Heart left ventricle (tissue), 16 donors: ENCODE measurements around the gene ASXL1. TPM values are rescaled to one million over a fixed set of nuclear protein-coding genes. Genes with fewer than 3 reads are reported as not detected.

Experiments
- ATAC-seq, 4 donors: fragments of 200-7000 bp; cut with Tn5 transposase; one replicate each; pipeline ENCODE4 v1.9.1; 2020 to 2022; ENCODE audit warnings: moderate library complexity in 4 of 4, mild to moderate bottlenecking in 3 of 4, moderate number of reproducible peaks in 1 of 4
- DNase-seq, 5 donors: peaks; one replicate each; pipeline ENCODE4 v3.0.0-alpha.2; 2020
- H3K27ac ChIP-seq, 12 donors: fragments of 200-600 bp; sonication (generic) in 4 of 12; one replicate each; pipeline versions ENCODE4 v1.5.0 to v1.8.0; 2016 to 2022; ENCODE audit warnings: mild to moderate bottlenecking in 2 of 12
- H3K27me3 ChIP-seq, 9 donors: fragments of 200-600 bp; sonication (generic) in 2 of 9; one replicate each; pipeline versions ENCODE4 v1.5.1 to v1.8.0; 2016 to 2022; ENCODE audit warnings: mild to moderate bottlenecking in 3 of 9
- H3K36me3 ChIP-seq, 9 donors: fragments of 200-600 bp; sonication (generic) in 2 of 9; one replicate each; pipeline versions ENCODE4 v1.5.0 to v1.8.0; 2018 to 2022; ENCODE audit warnings: mild to moderate bottlenecking in 2 of 9
- H3K4me1 ChIP-seq, 12 donors: fragments of 200-600 bp; sonication (generic) in 4 of 12; one replicate each; pipeline versions ENCODE4 v1.5.0 to v1.8.0; 2016 to 2022; ENCODE audit warnings: mild to moderate bottlenecking in 3 of 12
- H3K4me3 ChIP-seq, 12 donors: fragments of 200-600 bp; sonication (generic) in 4 of 12; one replicate each; pipeline versions ENCODE4 v1.5.0 to v1.8.0; 2017 to 2022; ENCODE audit warnings: mild to moderate bottlenecking in 9 of 12, moderate library complexity in 4 of 12
- H3K9me3 ChIP-seq, 12 donors: fragments of 200-600 bp; sonication (generic) in 4 of 12; one replicate each; pipeline versions ENCODE4 v1.5.0 to v1.8.0; 2016 to 2022; ENCODE audit warnings: mild to moderate bottlenecking in 1 of 12
- POLR2A ChIP-seq, 2 donors: fragments of 450-650 bp; IDR thresholded peaks; one replicate each; pipeline ENCODE4 v1.6.1; 2017; ENCODE audit warnings: antibody characterized with exemption in 2 of 2, mild to moderate bottlenecking in 2 of 2, moderate library complexity in 2 of 2
- WGBS, 4 donors: extraction: QIAGEN DNeasy Blood & Tissue Kit in 2 of 4; methylation state at CpG; one replicate each; pipeline versions ENCODE4 v1.1.5 to v1.1.7; 2013 to 2018; 5-methylcytosine and 5-hydroxymethylcytosine counted together
- intact Hi-C, 10 donors: fragments of 100-400 bp; cut with DNase I; formaldehyde crosslinking; loops; one replicate each; pipeline versions ENCODE4 v1.11.1 to v1.14.2; 2022
- polyA plus RNA-seq, 2 donors: library from polyadenylated mRNA; stranded (reverse); fragments of 200-250 nt; gene quantifications; one replicate each; pipeline ENCODE4 v1.2.3, GENCODE V29; 2013
- total RNA-seq, 9 donors: library from RNA; depleted of rRNA in 2 of 9; stranded (reverse); fragments of >200 nt in 2 of 9; fragmentation: NEBNext Ultra II Directional in 3 of 9; extraction: Animal tissue kit (Norgen Biotek cat#: 25700) in 3 of 9; gene quantifications; one replicate each; pipeline versions ENCODE4 v1.1.0 to v1.2.4, GENCODE V29; 2016 to 2023
- TF ChIP-seq, protein P1 (sequence below), 12 donors: fragments of 200-600 bp; sonication (generic) in 4 of 12; IDR thresholded peaks; one replicate each; pipeline versions ENCODE4 v1.5.0 to v1.8.0; 2018 to 2022; ENCODE audit warnings: antibody characterized with exemption in 12 of 12, mild to moderate bottlenecking in 5 of 12
- donor health status: ischemic (EF 13 %, LVEDD 7.1; RV severe dilation, severe dysfunction).
- donor health status: healthy with polysubstance abuse.
- donor health status: DM: no; HTN: yes; CAD: no.
- donor health status: DM: no; HTN: no; CAD: no.
- donor health status: ischemic (EF 25% LVEDD 6.9; RV normal size, moderate dysfunction).
- donor health status: ischemic (EF 25% LVEDD 5.7; RV mildly dilated, moderate dysfunction).
- donor health status: healthy.
- donor health status: DM: yes; HTN: yes; CAD: no.
- donor health status: ischemic (EF 35%, LVEDD 5.7; RV mildly dilated, moderate dysfunction).
- donor health status: nonischemic (EF 11% LVEDD 7.7; RV severe dilation, severe dysfunction).
- donor health status: DM: yes; HTN: yes; CAD: no.
- donor health status: PGD.
- donor health status: ischemic (EF 29% LVEDD 5.4; RV normal size, mild dysfunction).
- donor health status: nonischemic (EF 23%, LVEDD 6.1; RV moderate dilation, normal function).

Gene ASXL1
- total and polyA plus RNA-seq, 11 donors, result 15.1 to 50.1 (median 26.5) TPM

DNA sequence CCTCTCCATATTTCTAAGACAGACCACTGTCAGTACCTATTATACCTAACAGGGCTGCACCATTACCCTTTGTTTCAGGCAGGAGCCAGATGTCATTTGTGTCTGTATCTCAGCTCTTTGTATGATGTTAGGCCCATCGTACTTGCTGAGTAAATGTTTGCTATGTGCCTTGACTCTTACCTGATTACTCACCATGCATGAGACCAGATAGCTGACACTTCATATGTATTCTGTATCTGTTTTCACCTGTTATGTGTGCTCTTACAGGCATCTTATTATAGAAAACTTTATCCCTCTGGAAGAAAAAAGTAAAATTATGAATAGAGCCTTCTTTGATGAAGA lies 31.7 kb upstream of the ASXL1 start:
- ATAC-seq, result no peak
- Histone ChIP-seq H3K27me3 (no peaks in the 10 kb centered on the region), H3K4me3 (no peak overlapping the region), H3K9me3 (no peaks in the 10 kb centered on the region), H3K4me1 (peaks cover 0 to 12% (median 2%) of the 10 kb centered on the region in 12 donors), H3K27ac (no peak overlapping the region), H3K36me3 (peaks cover 0 to 47% (median 34%) of the 10 kb centered on the region in 9 donors)
- intact Hi-C loops, result no loop called here
- TF ChIP-seq POLR2A (IDR thresholded peaks at IDR 0.05), result no peak
- TF ChIP-seq, protein P1, sequence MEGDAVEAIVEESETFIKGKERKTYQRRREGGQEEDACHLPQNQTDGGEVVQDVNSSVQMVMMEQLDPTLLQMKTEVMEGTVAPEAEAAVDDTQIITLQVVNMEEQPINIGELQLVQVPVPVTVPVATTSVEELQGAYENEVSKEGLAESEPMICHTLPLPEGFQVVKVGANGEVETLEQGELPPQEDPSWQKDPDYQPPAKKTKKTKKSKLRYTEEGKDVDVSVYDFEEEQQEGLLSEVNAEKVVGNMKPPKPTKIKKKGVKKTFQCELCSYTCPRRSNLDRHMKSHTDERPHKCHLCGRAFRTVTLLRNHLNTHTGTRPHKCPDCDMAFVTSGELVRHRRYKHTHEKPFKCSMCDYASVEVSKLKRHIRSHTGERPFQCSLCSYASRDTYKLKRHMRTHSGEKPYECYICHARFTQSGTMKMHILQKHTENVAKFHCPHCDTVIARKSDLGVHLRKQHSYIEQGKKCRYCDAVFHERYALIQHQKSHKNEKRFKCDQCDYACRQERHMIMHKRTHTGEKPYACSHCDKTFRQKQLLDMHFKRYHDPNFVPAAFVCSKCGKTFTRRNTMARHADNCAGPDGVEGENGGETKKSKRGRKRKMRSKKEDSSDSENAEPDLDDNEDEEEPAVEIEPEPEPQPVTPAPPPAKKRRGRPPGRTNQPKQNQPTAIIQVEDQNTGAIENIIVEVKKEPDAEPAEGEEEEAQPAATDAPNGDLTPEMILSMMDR (IDR thresholded peaks at IDR 0.05), result no peak
- WGBS, 4 donors, result 61 to 77% (median 67%) methylated on average over 1 of the region's 1 CpG
- DNase-seq, result no peak

DNA sequence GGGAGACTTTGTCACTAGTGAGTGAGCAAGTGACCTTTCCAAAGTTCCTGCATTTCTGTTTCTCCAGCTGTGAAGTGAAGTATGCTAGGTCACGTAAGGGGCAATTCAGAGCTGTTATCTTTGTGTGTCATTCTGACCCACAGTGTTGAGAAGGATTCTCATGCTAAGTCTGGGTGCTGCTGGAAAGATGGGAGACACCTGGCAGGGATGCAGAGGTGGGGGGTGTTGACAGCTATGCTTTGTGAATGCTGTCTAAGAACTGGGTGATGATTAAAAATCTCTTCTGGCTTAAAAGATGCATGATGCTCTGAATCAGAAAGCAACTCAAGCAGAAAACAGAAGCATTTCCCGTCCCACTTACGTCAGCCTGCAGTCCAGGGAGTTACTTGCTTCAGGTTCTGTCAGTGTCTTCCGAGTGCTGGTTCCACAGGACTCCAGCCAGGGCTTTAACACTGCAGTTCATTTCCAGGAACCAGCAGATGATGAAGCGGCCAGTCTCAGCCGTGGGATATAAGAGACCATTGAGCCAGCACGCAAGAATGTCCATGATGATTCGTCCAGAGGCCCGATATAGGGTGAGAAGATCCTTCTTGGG lies 30.9 kb upstream of the ASXL1 start:
- peak in 3 of 4 donors; percentile 54 to 70 (median 58) for ATAC-seq
- WGBS, 4 donors, result 77 to 80% (median 78%) methylated on average over 9 of the region's 9 CpGs
- Histone ChIP-seq H3K27ac (no peak overlapping the region), H3K4me3 (no peak overlapping the region), H3K36me3 (peaks cover 0 to 49% (median 42%) of the 10 kb centered on the region in 9 donors), H3K9me3 (no peaks in the 10 kb centered on the region), H3K27me3 (no peaks in the 10 kb centered on the region), H3K4me1 (peaks cover 0 to 17% (median 6%) of the 10 kb centered on the region in 12 donors)
- intact Hi-C loops, result no loop called here
- no peak for TF ChIP-seq POLR2A (IDR thresholded peaks at IDR 0.05)
- TF ChIP-seq, protein P1 (IDR thresholded peaks at IDR 0.05), result no peak
- peak in 1 of 5 donors; percentile 28 for DNase-seq

DNA sequence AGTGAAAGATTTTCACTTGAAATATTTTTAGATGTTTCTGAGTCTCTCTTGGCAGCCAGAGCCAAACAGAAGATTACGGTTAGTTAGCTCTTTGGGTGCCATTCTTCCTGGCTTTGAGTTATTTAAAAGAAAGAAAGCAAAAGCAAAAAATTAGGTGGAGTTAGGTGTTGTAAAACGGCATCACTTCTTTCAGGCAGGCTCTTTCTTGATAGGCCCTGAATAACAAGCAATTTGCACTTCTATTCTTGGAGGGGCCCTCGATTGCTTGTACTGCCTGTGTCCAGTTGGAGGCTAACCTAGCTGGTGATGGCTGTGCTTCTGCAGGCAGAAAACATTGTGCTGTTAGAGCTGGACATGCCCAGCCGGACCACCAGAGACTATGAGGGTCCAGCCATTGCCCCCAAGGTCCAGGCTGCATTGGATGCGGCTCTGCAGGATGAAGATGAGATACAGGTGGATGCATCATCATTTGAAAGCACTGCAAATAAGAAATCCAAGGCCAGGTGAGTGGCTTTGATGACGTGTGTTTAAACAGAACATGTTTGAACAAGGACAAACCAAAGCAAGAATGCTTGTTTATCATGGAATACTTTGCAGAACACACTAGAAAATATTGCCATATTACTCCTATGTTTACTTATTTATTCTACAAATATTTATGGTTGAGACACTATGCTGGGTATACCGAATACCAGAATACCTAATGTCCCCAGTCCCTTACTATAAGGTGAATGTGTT lies 28.1 kb upstream of the ASXL1 start:
- intact Hi-C loops, result loop anchor here in 9 of 10 donors (5.0 to 10.0 kb wide), 6 partner anchors 43 to 325 kb away; no protein-coding TSS in a partner anchor
- 86 to 92% (median 89%) methylated on average over 7 of the region's 7 CpGs for WGBS, 4 donors
- H3K36me3 ChIP-seq, result peaks cover 0 to 54% (median 43%) of the 10 kb centered on the region in 9 donors
- no peak overlapping the region for H3K27ac ChIP-seq
- H3K9me3 ChIP-seq, result no peaks in the 10 kb centered on the region
- no peak overlapping the region for H3K4me3 ChIP-seq
- ATAC-seq (no peak), DNase-seq (no peak)
- TF ChIP-seq POLR2A (IDR thresholded peaks at IDR 0.05), result no peak
- no peaks in the 10 kb centered on the region for H3K27me3 ChIP-seq
- peaks cover 4 to 45% (median 33%) of the 10 kb centered on the region in 12 donors for H3K4me1 ChIP-seq

DNA sequence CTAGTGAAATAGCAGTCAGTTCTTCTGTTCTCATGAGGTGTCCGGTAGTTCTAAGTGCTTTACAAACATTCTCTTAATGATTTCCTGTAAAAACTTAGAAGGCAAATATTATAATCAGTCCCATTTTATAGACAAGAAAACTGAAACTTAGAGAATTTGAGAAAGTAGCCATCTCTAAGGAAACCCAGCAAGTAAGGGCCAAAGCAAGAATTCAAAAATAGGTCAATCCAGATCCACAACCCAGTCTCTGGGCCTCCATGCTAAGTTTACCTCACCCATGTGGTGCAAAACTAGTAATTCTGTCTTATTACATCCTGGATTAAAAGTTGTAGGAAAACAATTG lies 27.6 kb upstream of the ASXL1 start:
- Histone ChIP-seq H3K36me3 (peaks cover 0 to 54% (median 43%) of the 10 kb centered on the region in 9 donors), H3K9me3 (no peaks in the 10 kb centered on the region), H3K4me1 (peaks cover 4 to 47% (median 34%) of the 10 kb centered on the region in 12 donors), H3K4me3 (no peak overlapping the region), H3K27ac (peak overlapping the region in 4 of 12 donors; percentile 1 to 59 (median 38)), H3K27me3 (no peaks in the 10 kb centered on the region)
- DNase-seq (no peak), ATAC-seq (no peak)
- no peak for TF ChIP-seq POLR2A (IDR thresholded peaks at IDR 0.05)
- TF ChIP-seq, protein P1 (IDR thresholded peaks at IDR 0.05), result no peak
- intact Hi-C loops, result loop anchor here in 9 of 10 donors (5.0 to 10.0 kb wide), 6 partner anchors 43 to 324 kb away; no protein-coding TSS in a partner anchor
- 69 to 81% (median 77%) methylated on average over 1 of the region's 1 CpG for WGBS, 4 donors
